Parathyroid adenoma (tissue), 2 donors: ENCODE measurements around the gene PIP4K2A.

Experiments used
- H2AFZ ChIP-seq: fragments of 300-600 bp; sonication (generic); one replicate; pipeline ENCODE4 v1.7.0; 2017; ENCODE audit warnings: antibody characterized with exemption, mild to moderate bottlenecking
- H3K27ac ChIP-seq: fragments of 300-600 bp; sonication (generic); one replicate; pipeline ENCODE4 v1.7.0; 2017
- H3K27me3 ChIP-seq: fragments of 300-600 bp; sonication (generic); one replicate; pipeline ENCODE4 v1.7.0; 2017; ENCODE audit warnings: low read length; ENCODE audit not compliant: control insufficient read depth, insufficient read depth
- H3K36me3 ChIP-seq: fragments of 300-600 bp; sonication (generic); one replicate; pipeline ENCODE4 v1.7.0; 2017; ENCODE audit warnings: low read length; ENCODE audit not compliant: control insufficient read depth, insufficient read depth
- H3K4me1 ChIP-seq: fragments of 300-600 bp; sonication (generic); one replicate; pipeline ENCODE4 v1.7.0; 2017; ENCODE audit warnings: control low read depth
- H3K4me2 ChIP-seq: fragments of 300-600 bp; sonication (generic); one replicate; pipeline ENCODE4 v1.7.0; 2017; ENCODE audit warnings: low read length
- H3K4me3 ChIP-seq: fragments of 300-600 bp; sonication (generic); one replicate; pipeline ENCODE4 v1.7.0; 2017; ENCODE audit warnings: low read depth, low read length
- H3K79me2 ChIP-seq: fragments of 300-600 bp; sonication (generic); one replicate; pipeline ENCODE4 v1.7.0; 2017; ENCODE audit warnings: control low read depth
- H3K9ac ChIP-seq: fragments of 300-600 bp; sonication (generic); one replicate; pipeline ENCODE4 v1.7.0; 2017; ENCODE audit warnings: mild to moderate bottlenecking
- H3K9me3 ChIP-seq: fragments of 300-600 bp; sonication (generic); one replicate; pipeline ENCODE4 v1.7.0; 2017; ENCODE audit warnings: low read length; ENCODE audit not compliant: control insufficient read depth
- CTCF ChIP-seq: fragments of 300-600 bp; sonication (generic); IDR thresholded peaks from one replicate; pipeline ENCODE4 v1.7.0; 2017; ENCODE audit warnings: antibody characterized with exemption, mild to moderate bottlenecking
- donor health status: primary hyperparathyroidism.

The PIP4K2A gene

GRCh38 chr10:22541900-22542299 lies 172.5 kb downstream of the PIP4K2A start:
- H3K4me2 ChIP-seq: no peak overlapping the region
- no peaks in the 10 kb centered on the region for H3K27me3 ChIP-seq
- no peaks in the 10 kb centered on the region for H3K4me1 ChIP-seq
- no peak overlapping the region for H3K4me3 ChIP-seq
- H3K79me2 ChIP-seq: no peaks in the 10 kb centered on the region
- H2AFZ ChIP-seq: no peak overlapping the region
- TF ChIP-seq CTCF: no peak
- H3K27ac ChIP-seq: no peak overlapping the region
- no peaks in the 10 kb centered on the region for H3K9me3 ChIP-seq
- no peak overlapping the region for H3K9ac ChIP-seq
- no peaks in the 10 kb centered on the region for H3K36me3 ChIP-seq

- H3K36me3 ChIP-seq: no peaks in the 10 kb centered on the region
- no peak overlapping the region for H3K4me3 ChIP-seq
- no peaks in the 10 kb centered on the region for H3K79me2 ChIP-seq
- no peaks in the 10 kb centered on the region for H3K9me3 ChIP-seq
- no peak overlapping the region for H3K4me2 ChIP-seq
- H3K27ac ChIP-seq: no peak overlapping the region
- TF ChIP-seq CTCF: no peak
- H3K9ac ChIP-seq: no peak overlapping the region
- H3K27me3 ChIP-seq: no peaks in the 10 kb centered on the region
- H2AFZ ChIP-seq: no peak overlapping the region
- H3K4me1 ChIP-seq: no peaks in the 10 kb centered on the region
Observed at GRCh38 chr10:22539579-22540298, 174.6 kb downstream of the PIP4K2A start.

- Histone ChIP-seq H3K9me3 (no peaks in the 10 kb centered on the region), H3K9ac (no peak overlapping the region), H3K4me3 (no peak overlapping the region), H3K4me2 (no peak overlapping the region), H2AFZ (no peak overlapping the region), H3K27me3 (no peaks in the 10 kb centered on the region), H3K27ac (no peak overlapping the region), H3K36me3 (no peaks in the 10 kb centered on the region), H3K4me1 (no peaks in the 10 kb centered on the region), H3K79me2 (no peaks in the 10 kb centered on the region)
- TF ChIP-seq CTCF: no peak
Observed at GRCh38 chr10:22537810-22538209, 176.6 kb downstream of the PIP4K2A start.

GRCh38 chr10:22536620-22537019 lies 177.8 kb downstream of the PIP4K2A start:
- Histone ChIP-seq H3K4me1 (no peaks in the 10 kb centered on the region), H3K79me2 (no peaks in the 10 kb centered on the region), H3K4me2 (no peak overlapping the region), H3K9ac (no peak overlapping the region), H3K27me3 (no peaks in the 10 kb centered on the region), H3K36me3 (no peaks in the 10 kb centered on the region), H3K27ac (no peak overlapping the region), H2AFZ (no peak overlapping the region), H3K4me3 (no peak overlapping the region), H3K9me3 (no peaks in the 10 kb centered on the region)
- TF ChIP-seq CTCF: no peak
